SHP77 treated with DMSO at 0.1 percent for 48 hours (cell line): ENCODE measurements around the gene ATP2B2.
A peak's percentile ranks its signal among the peaks of the same experiment; 100 is the strongest.
"Not testable (repeated sequence)": the region's sequence is repeated elsewhere in the genome, so short reads cannot be mapped to it uniquely, and the experiment has no call there.

Experiments used
- DNase-seq: peaks from one replicate; lab custom pipeline; 2025; lab: John Stamatoyannopoulos, UW

Gene ATP2B2

GRCh38 chr3:10382892-10383849 is 122.2 kb downstream of the ATP2B2 start:
- no peak for DNase-seq

GRCh38 chr3:10382445-10382844 is 122.9 kb downstream of the ATP2B2 start:
- not testable (repeated sequence) for DNase-seq

- DNase-seq: no peak
These were observed 124.0 kb downstream of the ATP2B2 start for GRCh38 chr3:10381336-10381735.

GRCh38 chr3:10380906-10381305 is 124.5 kb downstream of the ATP2B2 start:
- no peak for DNase-seq

- DNase-seq: no peak
These were observed 125.4 kb downstream of the ATP2B2 start for GRCh38 chr3:10379961-10380360.

- DNase-seq: no peak
These were observed 126.2 kb downstream of the ATP2B2 start for GRCh38 chr3:10379161-10379560.

GRCh38 chr3:10378742-10379141 is 126.6 kb downstream of the ATP2B2 start:
- DNase-seq: no peak

GRCh38 chr3:10378246-10378645 is 127.1 kb downstream of the ATP2B2 start:
- DNase-seq: no peak

- no peak for DNase-seq
These were observed 128.1 kb downstream of the ATP2B2 start for GRCh38 chr3:10377148-10377725.

GRCh38 chr3:10376353-10376752 is 129.0 kb downstream of the ATP2B2 start:
- DNase-seq: no peak

- DNase-seq: no peak
These were observed 129.9 kb downstream of the ATP2B2 start for GRCh38 chr3:10375296-10376053.

- no peak for DNase-seq
These were observed 131.1 kb downstream of the ATP2B2 start for GRCh38 chr3:10374311-10374710.

- DNase-seq: no peak
These were observed 131.6 kb downstream of the ATP2B2 start for GRCh38 chr3:10373686-10374261.

GRCh38 chr3:10371789-10372188 is 133.6 kb downstream of the ATP2B2 start:
- DNase-seq: no peak

- DNase-seq: no peak
These were observed 134.2 kb downstream of the ATP2B2 start for GRCh38 chr3:10371167-10371566.

GRCh38 chr3:10370429-10370828 is 135.0 kb downstream of the ATP2B2 start:
- peak; percentile 5 for DNase-seq

GRCh38 chr3:10368512-10368911 is 136.9 kb downstream of the ATP2B2 start:
- no peak for DNase-seq

GRCh38 chr3:10367506-10367905 is 137.9 kb downstream of the ATP2B2 start:
- DNase-seq: no peak

- no peak for DNase-seq
These were observed 138.7 kb downstream of the ATP2B2 start for GRCh38 chr3:10366651-10367101.

- DNase-seq: no peak
These were observed 139.6 kb downstream of the ATP2B2 start for GRCh38 chr3:10365791-10366190.

GRCh38 chr3:10365316-10365715 is 140.1 kb downstream of the ATP2B2 start:
- no peak for DNase-seq

- DNase-seq: no peak
These were observed 140.6 kb downstream of the ATP2B2 start for GRCh38 chr3:10364806-10365205.
